ENCODE data around the gene CYP26B1. TPM values are rescaled to one million over a fixed set of nuclear protein-coding genes. Genes with fewer than 3 reads are reported as not detected.

CYP26B1 gene
- 0.94 and 1.0 TPM in 2 replicates for total RNA-seq (2014; rRNA removed; shearing (Covaris generic))
- 2.0 and 5.9 TPM in 2 replicates for polyA plus RNA-seq (2014; cell fraction: nucleus; rRNA removed)

GRCh38 chr2:72147303-72147971 is at the start of gene CYP26B1:
CYP26B1 (minus strand) TSS chr2:72147862; CDS start chr2:72147834, 28 bp downstream.
- DNase-seq (ENCODE audit: extremely low read depth, low read depth), result no peak

GRCh38 chr2:72193723-72194122 is 46.1 kb upstream of the CYP26B1 start:
- DNase-seq (ENCODE audit: extremely low read depth, low read depth), result no peak

GRCh38 chr2:72191441-72191840 is 43.8 kb upstream of the CYP26B1 start:
- DNase-seq (ENCODE audit: extremely low read depth, low read depth), result no peak

GRCh38 chr2:72185206-72185605 is 37.5 kb upstream of the CYP26B1 start:
- DNase-seq (ENCODE audit: extremely low read depth, low read depth), result no peak

- DNase-seq (ENCODE audit: extremely low read depth, low read depth), result no peak
These were observed 35.8 kb upstream of the CYP26B1 start for GRCh38 chr2:72183466-72183865.

GRCh38 chr2:72183016-72183415 is 35.4 kb upstream of the CYP26B1 start:
- no peak for DNase-seq (ENCODE audit: extremely low read depth, low read depth)

- DNase-seq (ENCODE audit: extremely low read depth, low read depth), result no peak
These were observed 34.9 kb upstream of the CYP26B1 start for GRCh38 chr2:72182547-72182946.

- no peak for DNase-seq (ENCODE audit: extremely low read depth, low read depth)
These were observed 34.0 kb upstream of the CYP26B1 start for GRCh38 chr2:72181616-72182015.

- DNase-seq (ENCODE audit: extremely low read depth, low read depth), result no peak
These were observed 32.7 kb upstream of the CYP26B1 start for GRCh38 chr2:72180351-72180750.

GRCh38 chr2:72178551-72178950 is 30.9 kb upstream of the CYP26B1 start:
- no peak for DNase-seq (ENCODE audit: extremely low read depth, low read depth)

GRCh38 chr2:72176281-72176680 is 28.6 kb upstream of the CYP26B1 start:
- no peak for DNase-seq (ENCODE audit: extremely low read depth, low read depth)

GRCh38 chr2:72175636-72176035 is 28.0 kb upstream of the CYP26B1 start:
- DNase-seq (ENCODE audit: extremely low read depth, low read depth), result no peak

- no peak for DNase-seq (ENCODE audit: extremely low read depth, low read depth)
These were observed 26.1 kb upstream of the CYP26B1 start for GRCh38 chr2:72173640-72174321.

GRCh38 chr2:72172478-72172877 is 24.8 kb upstream of the CYP26B1 start:
- no peak for DNase-seq (ENCODE audit: extremely low read depth, low read depth)

GRCh38 chr2:72166279-72166678 is 18.6 kb upstream of the CYP26B1 start:
- no peak for DNase-seq (ENCODE audit: extremely low read depth, low read depth)

GRCh38 chr2:72165792-72166191 is 18.1 kb upstream of the CYP26B1 start:
- DNase-seq (ENCODE audit: extremely low read depth, low read depth), result no peak

- DNase-seq (ENCODE audit: extremely low read depth, low read depth), result no peak
These were observed 14.9 kb upstream of the CYP26B1 start for GRCh38 chr2:72162574-72162973.

- no peak for DNase-seq (ENCODE audit: extremely low read depth, low read depth)
These were observed 11.7 kb upstream of the CYP26B1 start for GRCh38 chr2:72159211-72159993.

- DNase-seq (ENCODE audit: extremely low read depth, low read depth), result no peak
These were observed 10.5 kb upstream of the CYP26B1 start for GRCh38 chr2:72157871-72158771.

- DNase-seq (ENCODE audit: extremely low read depth, low read depth), result no peak
These were observed 9.2 kb upstream of the CYP26B1 start for GRCh38 chr2:72156872-72157271.

All from NCI-H460 (cell line).